Breast epithelium (tissue), 3 donors: ENCODE data around the gene UBASH3B.

ENCODE experiments used
- CTCF ChIP-seq, 3 donors: fragments of 450-650 bp; IDR thresholded peaks; one replicate each; pipeline ENCODE4 v1.5.1; 2016 to 2017; ENCODE audit warnings: antibody characterized with exemption in 3 of 3, mild to moderate bottlenecking in 3 of 3, moderate library complexity in 3 of 3
- POLR2A ChIP-seq: fragments of 450-650 bp; IDR thresholded peaks from one replicate; pipeline ENCODE4 v1.6.1; 2016; ENCODE audit warnings: antibody characterized with exemption, mild to moderate bottlenecking, moderate library complexity
- POLR2AphosphoS5 ChIP-seq, 3 donors: sonication (generic); formaldehyde crosslinking; IDR thresholded peaks; one replicate each; pipeline ENCODE4 v1.6.1; 2017; ENCODE audit warnings: antibody characterized with exemption in 3 of 3

GRCh38 chr11:122682464-122682863, 26.9 kb downstream of the UBASH3B start:
- TF ChIP-seq CTCF (IDR thresholded peaks at IDR 0.05) (no peak), POLR2AphosphoS5 (IDR thresholded peaks at IDR 0.05) (no peak), POLR2A (no peak)
